ENCODE data around the gene UBAC2.

Gene UBAC2

GRCh38 chr13:99301913-99302636 is 101.4 kb downstream of the UBAC2 start:
- TF ChIP-seq ZNF274 (IDR thresholded peaks at IDR 0.05; ENCODE audit: low read depth, low read length), result no peak

GRCh38 chr13:99302637-99303505 is 102.2 kb downstream of the UBAC2 start:
- peak overlapping the region; percentile 71 for H3K4me3 ChIP-seq (ENCODE audit: low read length)
- TF ChIP-seq ZNF274 (IDR thresholded peaks at IDR 0.05; ENCODE audit: low read depth, low read length), result no peak

More at GRCh38 chr13:99301913-99302636, 101.4 kb downstream of the UBAC2 start:
- peak overlapping the region; percentile 71 for H3K4me3 ChIP-seq (ENCODE audit: low read length)

GRCh38 chr13:99303863-99304521 is 103.3 kb downstream of the UBAC2 start:
- H3K4me3 ChIP-seq (ENCODE audit: low read length), result peak overlapping the region; percentile 71
- TF ChIP-seq ZNF274 (IDR thresholded peaks at IDR 0.05; ENCODE audit: low read depth, low read length), result no peak

DNA sequence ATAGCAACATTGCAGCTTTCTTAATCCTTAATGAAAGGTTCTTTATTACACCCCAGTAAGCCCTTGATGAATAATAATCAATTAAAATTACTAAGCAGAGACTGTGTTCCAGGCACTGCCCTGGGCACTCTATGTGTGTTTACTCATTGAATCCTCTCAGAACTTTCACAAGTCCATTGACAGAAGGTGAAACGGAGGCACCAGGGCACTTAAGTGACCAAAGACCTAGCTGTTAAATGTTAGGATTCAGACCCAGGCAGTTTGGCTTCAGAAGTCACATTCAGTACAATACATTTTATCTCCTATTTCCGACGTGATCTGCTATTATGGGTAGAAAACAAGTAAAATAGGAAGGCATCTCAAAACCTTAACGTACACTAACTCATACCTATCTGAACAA is 103.9 kb downstream of the UBAC2 start:
- H3K4me3 ChIP-seq (ENCODE audit: low read length), result peak overlapping the region; percentile 71
- no peak for TF ChIP-seq ZNF274 (IDR thresholded peaks at IDR 0.05; ENCODE audit: low read depth, low read length)

DNA sequence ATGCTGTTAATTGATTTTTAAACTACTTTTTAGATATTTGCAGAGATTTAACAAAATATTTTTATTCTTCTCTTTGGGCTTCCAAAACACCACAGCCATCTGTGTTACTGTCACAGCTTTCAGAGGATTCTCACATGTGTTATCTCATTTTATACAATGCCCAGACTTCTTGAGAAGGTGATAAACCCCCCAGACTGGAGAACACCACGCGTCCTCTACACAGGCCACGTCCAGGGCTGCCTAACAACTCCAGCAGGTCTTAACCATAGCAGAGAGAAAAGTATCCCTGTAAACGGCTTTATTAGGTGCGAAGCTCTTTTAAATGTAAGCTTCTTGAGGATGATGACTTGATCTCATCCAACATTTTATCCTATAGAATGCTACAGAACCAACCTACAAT is 104.5 kb downstream of the UBAC2 start:
- no peak for TF ChIP-seq ZNF274 (IDR thresholded peaks at IDR 0.05; ENCODE audit: low read depth, low read length)
- peak overlapping the region; percentile 71 for H3K4me3 ChIP-seq (ENCODE audit: low read length)

- H3K4me3 ChIP-seq (ENCODE audit: low read length), result peak overlapping the region; percentile 71
- TF ChIP-seq ZNF274 (IDR thresholded peaks at IDR 0.05; ENCODE audit: low read depth, low read length), result no peak
These were observed 104.9 kb downstream of the UBAC2 start for GRCh38 chr13:99305566-99305965.

DNA sequence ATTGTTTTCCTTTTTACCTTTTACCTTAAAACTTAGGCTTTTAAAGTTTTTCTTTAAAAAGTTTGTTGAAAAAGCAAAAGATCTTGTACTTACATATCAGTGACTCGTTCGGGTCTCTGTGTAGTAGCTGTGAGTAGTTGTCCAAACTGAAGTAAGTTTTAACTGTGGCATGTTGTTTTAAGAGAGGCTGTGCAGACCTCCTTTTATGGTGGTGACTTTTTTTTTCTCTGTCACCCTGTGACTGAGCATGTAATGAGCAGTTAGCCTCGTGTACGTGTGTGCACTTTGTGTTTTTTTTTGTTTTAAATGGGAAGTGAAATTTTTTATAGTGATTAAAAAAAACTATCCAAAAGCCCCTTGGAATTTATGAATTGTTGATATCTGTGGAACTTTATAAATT is 106.6 kb downstream of the UBAC2 start, which contains the start of gene GPR183:
Gene GPR183, minus strand, starts transcription at position 153 of the 400 bp plus-strand sequence. CDS start 11,254 bp downstream, outside the sequence.
- peak within 1 kb of the TSS; percentile 71 for H3K4me3 ChIP-seq (ENCODE audit: low read length)
- TF ChIP-seq ZNF274 (IDR thresholded peaks at IDR 0.05; ENCODE audit: low read depth, low read length), result no peak

DNA sequence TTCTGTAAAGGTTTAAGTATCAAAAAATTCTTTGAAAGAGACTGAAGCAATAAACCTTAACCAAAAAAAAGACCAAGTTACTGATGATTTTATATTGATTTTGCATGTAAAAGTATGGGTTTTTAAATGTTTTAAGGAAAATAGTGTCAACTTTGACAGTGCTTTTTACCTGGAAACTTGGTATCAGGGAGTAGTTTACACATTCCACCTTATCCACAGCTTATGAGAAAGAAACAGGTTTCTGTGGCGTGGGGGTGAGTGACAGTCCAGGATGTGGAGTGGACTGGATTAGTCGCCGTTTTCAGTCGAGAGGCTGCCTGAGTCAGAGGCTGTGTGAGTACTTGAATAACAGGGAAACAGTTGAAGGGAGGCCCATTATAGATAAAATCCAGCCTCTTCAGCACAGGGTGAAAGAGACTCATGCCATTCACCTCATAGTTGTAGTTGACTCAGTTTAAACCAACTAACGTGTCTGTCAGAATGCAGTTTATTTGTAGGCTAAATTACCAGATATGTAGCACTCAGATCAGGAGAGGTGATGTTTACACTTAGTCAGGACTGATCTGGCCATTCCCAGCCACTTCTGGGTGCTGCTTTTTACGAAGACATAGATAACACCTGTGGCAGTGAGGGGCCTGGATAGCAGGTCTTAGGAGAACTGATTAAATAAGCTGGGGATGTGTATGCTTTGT is 107.1 kb downstream of the UBAC2 start:
- H3K4me3 ChIP-seq (ENCODE audit: low read length), result peak overlapping the region; percentile 60

GRCh38 chr13:99308471-99309087 is 107.9 kb downstream of the UBAC2 start:
- no peak for TF ChIP-seq ZNF274 (IDR thresholded peaks at IDR 0.05; ENCODE audit: low read depth, low read length)

More for the DNA sequence above, 107.1 kb downstream of the UBAC2 start:
- TF ChIP-seq ZNF274 (IDR thresholded peaks at IDR 0.05; ENCODE audit: low read depth, low read length), result no peak

DNA sequence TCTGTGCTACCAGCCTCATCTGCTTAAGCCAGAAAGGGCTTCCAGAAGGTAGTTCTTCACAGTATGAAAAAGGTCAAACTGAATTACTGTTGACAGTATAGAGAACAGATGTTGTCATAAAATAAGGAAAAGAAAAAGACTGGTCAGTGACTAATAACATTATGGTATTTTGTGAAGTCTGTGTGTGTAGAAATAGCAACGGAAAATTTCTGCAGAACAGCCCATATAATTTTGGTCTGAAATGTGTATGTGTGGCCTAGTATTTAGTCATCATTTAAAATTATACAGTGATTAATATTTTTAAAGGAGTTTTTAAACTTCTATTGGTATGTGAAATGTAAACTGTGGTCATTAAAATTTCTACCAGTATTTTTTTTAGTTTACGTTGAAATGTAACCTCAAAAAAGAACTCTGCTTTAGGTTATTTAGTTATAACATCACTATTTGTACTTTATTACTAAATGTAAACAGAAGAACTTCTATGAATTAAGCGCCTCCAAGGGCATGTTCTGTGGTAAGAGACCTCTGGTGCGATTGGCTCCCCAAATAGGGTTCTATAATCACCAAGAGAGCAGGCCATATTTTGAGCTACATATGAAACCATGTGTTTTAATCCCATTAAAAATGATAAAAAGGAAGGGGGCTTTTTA is 109.9 kb downstream of the UBAC2 start:
- no peak overlapping the region for H3K4me3 ChIP-seq (ENCODE audit: low read length)
- no peak for TF ChIP-seq ZNF274 (IDR thresholded peaks at IDR 0.05; ENCODE audit: low read depth, low read length)

More at GRCh38 chr13:99308471-99309087, 107.9 kb downstream of the UBAC2 start:
- H3K4me3 ChIP-seq (ENCODE audit: low read length), result no peak overlapping the region

GRCh38 chr13:99311137-99311536 is 110.5 kb downstream of the UBAC2 start:
- no peak for TF ChIP-seq ZNF274 (IDR thresholded peaks at IDR 0.05; ENCODE audit: low read depth, low read length)
- no peak overlapping the region for H3K4me3 ChIP-seq (ENCODE audit: low read length)

DNA sequence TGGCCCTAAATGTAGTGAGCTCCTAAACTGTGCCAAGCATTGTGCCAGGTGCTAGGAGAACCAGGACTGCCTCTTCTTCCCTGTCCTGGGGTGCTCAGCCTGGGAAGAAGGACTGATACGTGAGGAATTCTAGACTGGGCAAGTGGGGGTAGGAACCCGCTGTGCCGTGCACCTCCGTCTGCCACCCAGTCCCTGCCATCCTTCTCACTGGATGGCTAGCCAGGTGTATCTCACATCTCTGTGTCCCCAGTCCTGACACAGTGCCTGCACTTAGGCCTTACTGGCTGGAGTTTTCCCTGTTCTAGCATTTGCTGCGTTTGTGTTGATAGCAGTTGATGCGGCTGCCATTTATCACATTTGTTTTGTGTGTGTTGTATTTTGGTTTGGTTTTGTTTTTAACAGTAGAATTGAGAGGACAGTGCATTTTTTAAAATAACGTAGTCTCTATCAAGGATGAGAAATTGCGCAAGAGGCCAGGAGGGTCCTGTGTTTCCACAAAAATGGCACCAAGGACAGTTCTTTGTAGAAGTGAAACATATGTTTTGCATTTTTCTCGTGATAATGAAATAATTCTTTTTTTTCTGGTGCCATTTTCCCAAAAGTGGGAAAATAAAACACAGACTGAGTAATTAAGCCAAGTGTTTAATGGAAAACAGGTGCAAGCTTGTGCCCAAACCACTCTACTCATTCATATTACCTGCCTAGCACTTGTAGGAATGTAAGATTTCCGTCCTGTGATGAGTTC is 111.3 kb downstream of the UBAC2 start:
- TF ChIP-seq ZNF274 (IDR thresholded peaks at IDR 0.05; ENCODE audit: low read depth, low read length), result no peak
- H3K4me3 ChIP-seq (ENCODE audit: low read length), result no peak overlapping the region; the same call in 1 of the 2 replicates
